Stimulated activated CD8-positive, alpha-beta memory T cell treated with anti-CD3 and anti-CD28 coated beads, Interleukin-15, amount 100 ng/mL, for 48 hours (primary cell): ENCODE measurements around the gene GPX3.

Experiments used
- DNase-seq, 2 donors: peaks; one replicate each; pipeline ENCODE4 v3.0.0-alpha.2; 2020; ENCODE audit warnings: low read depth in 2 of 2

GPX3 gene

GRCh38 chr5:151077419-151077818, 57.0 kb downstream of the GPX3 start:
- DNase-seq: no peak

GRCh38 chr5:151077967-151078366, 57.6 kb downstream of the GPX3 start:
- DNase-seq: no peak
